ENCODE measurements around the gene TWIST1.

- TF ChIP-seq POLR2A (IDR thresholded peaks at IDR 0.05): no peak
- TF ChIP-seq CTCF (IDR thresholded peaks at IDR 0.05): no peak
- TF ChIP-seq EP300 (IDR thresholded peaks at IDR 0.05): no peak
- TF ChIP-seq POLR2AphosphoS5 (IDR thresholded peaks at IDR 0.05): no peak
Measured at GRCh38 chr7:19069842-19070241, 47.6 kb downstream of the TWIST1 start.
